ENCODE data around the gene NIM1K. TPM values are rescaled to one million over a fixed set of nuclear protein-coding genes. Genes with fewer than 3 reads are reported as not detected.

Gene NIM1K
- total RNA-seq (under 1 TPM; 0.57 to 0.89 (median 0.64) TPM), polyA plus RNA-seq (0.57 TPM)
- long read RNA-seq, donor 1: 0 reads
- long read RNA-seq, donor 2: 0 reads
- long read RNA-seq, donor 3, partial matches to known transcripts: 0 of 4 reads
- long read RNA-seq, donor 3, other reads (novel, unspliced or antisense): 2 of 4 reads
- long read RNA-seq, donor 4, partial matches to known transcripts: 0 of 1 reads
- long read RNA-seq, donor 4, other reads (novel, unspliced or antisense): 1 of 1 reads

DNA sequence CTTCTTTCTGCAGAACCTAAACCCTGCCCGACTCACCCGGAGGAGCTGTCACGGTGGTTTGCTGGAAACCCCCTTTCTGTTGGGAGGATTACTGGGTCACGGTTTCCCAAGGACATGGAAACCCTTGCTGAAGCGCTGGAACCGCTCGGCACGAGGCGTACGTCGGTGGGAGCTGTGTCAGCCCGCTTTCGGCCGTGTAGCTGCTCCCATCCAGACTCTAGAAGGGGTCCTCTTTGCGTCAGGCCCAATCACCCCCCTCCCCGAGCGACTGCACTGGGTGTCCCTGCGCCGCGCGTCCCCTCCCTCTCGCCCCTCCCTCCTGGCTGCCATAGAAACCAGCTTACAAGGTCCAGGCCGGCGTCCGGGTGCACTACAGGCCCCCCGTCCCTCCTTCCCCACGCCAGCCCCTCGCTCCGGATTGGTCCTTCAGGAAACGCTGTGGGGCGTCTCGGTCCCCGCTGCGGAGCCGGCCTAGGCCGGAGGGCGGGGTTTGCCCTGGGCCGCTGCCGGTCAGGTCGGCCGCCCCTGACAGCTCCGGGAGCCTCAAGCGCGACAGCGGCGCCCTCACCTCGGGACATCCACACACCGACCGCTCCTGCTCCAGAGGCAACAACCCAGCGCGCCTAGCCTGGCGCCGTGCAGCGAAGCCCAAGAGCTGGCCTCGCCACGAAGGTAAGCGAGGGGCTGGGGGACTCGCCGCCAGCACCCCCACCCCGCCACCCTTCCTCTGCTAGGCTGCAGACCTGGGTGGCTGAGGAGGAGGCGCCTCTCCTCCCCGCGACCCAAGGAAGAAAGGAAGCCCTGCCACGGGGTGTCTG is at the start of gene NIM1K:
NIM1K (plus strand) TSS at position 486 of the 818 bp plus-strand sequence. CDS start 53,551 bp downstream, outside the sequence.
- WGBS: under 1% methylated on average over 64 of the region's 64 CpGs
- no peak within 1 kb of the TSS for H3K27ac ChIP-seq (ENCODE audit: low read length)
- no peaks in the 10 kb centered on the region for H3K27me3 ChIP-seq (ENCODE audit: control insufficient read depth, insufficient read depth)
- H3K4me3 ChIP-seq (ENCODE audit: low read length): peak within 1 kb of the TSS; percentile 34
- peak; percentile 82 to 89 (median 87) for DNase-seq
- H3K9me3 ChIP-seq (ENCODE audit: control insufficient read depth, low read length): no peaks in the 10 kb centered on the region
- intact Hi-C loops (cut with DNase I): no loop called here
- ATAC-seq: peak; percentile 95 to 97
- peaks cover 3% of the 10 kb centered on the region for H3K4me1 ChIP-seq (ENCODE audit: control insufficient read depth, insufficient read depth, low read length)

DNA sequence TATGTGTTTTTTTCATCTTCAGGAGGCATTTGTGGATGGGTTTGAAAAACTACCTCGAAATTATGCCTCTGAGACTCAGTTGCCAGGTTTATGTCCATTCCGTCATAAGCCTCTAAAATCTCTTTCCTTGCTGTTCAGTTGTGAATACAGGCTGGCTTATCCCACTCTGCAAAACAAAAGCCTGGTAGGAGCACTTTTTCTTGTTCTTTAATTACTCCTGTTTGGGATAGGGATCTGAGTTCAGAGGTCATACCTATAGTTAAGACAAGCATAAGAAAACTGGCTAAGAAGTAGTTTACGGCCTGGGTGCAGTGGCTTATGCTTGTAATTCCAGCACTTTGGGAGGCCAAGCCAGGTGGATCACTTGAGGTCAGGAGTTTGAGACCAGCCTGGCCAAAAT is 47.0 kb upstream of the NIM1K start:
- H3K27ac ChIP-seq (ENCODE audit: low read length): no peak overlapping the region
- ATAC-seq (no peak), DNase-seq (no peak)
- no peaks in the 10 kb centered on the region for H3K9me3 ChIP-seq (ENCODE audit: control insufficient read depth, low read length)
- H3K4me3 ChIP-seq (ENCODE audit: low read length): no peak overlapping the region
- H3K4me1 ChIP-seq (ENCODE audit: control insufficient read depth, insufficient read depth, low read length): no peaks in the 10 kb centered on the region
- 96% methylated on average over 3 of the region's 3 CpGs for WGBS
- no peaks in the 10 kb centered on the region for H3K27me3 ChIP-seq (ENCODE audit: control insufficient read depth, insufficient read depth)
- intact Hi-C loops (cut with DNase I): no loop called here

DNA sequence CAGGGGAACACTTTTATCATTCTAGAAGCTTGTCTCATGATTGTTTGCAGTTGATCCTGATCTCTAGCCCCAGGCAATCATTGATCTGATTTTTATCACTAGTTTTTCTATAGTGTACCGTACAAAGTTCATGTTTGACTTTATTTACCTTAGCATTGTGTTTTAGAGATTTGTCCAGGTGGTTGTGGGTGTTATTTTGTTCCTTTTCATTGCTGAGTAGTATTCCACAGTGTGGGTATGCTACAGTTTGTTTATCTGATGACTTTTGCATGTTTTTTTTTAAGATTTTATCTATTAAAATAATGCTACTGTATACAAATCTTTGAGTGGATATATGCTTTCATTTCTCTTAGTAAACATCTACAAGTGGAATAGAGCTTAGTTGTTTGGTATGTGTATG is 45.1 kb upstream of the NIM1K start:
- DNase-seq: no peak
- ATAC-seq: no peak
- H3K9me3 ChIP-seq (ENCODE audit: control insufficient read depth, low read length): no peaks in the 10 kb centered on the region
- no peaks in the 10 kb centered on the region for H3K27me3 ChIP-seq (ENCODE audit: control insufficient read depth, insufficient read depth)
- 99% methylated on average over 1 of the region's 1 CpG for WGBS
- no peaks in the 10 kb centered on the region for H3K4me1 ChIP-seq (ENCODE audit: control insufficient read depth, insufficient read depth, low read length)
- intact Hi-C loops (cut with DNase I): no loop called here
- no peak overlapping the region for H3K4me3 ChIP-seq (ENCODE audit: low read length)
- no peak overlapping the region for H3K27ac ChIP-seq (ENCODE audit: low read length)

DNA sequence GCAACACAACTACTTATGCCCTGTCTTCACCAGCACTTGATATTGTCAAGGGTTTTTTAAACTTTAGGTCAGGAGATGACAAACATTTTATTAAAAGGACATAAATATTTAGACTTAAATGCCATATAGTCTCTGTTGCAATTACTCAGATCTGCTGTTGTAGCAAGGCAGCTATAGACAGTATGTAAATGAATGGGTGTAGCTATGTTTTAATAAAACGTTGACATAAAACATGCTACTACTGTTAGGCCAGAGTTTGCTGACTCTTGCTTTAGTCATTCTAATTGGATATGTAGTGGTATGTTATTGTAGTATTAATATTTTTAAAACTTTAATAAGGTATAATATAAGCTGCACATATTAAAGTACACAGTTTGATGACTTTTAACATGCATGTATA is 43.6 kb upstream of the NIM1K start:
- 84% methylated on average over 1 of the region's 1 CpG for WGBS
- intact Hi-C loops (cut with DNase I): no loop called here
- ATAC-seq: no peak

DNA sequence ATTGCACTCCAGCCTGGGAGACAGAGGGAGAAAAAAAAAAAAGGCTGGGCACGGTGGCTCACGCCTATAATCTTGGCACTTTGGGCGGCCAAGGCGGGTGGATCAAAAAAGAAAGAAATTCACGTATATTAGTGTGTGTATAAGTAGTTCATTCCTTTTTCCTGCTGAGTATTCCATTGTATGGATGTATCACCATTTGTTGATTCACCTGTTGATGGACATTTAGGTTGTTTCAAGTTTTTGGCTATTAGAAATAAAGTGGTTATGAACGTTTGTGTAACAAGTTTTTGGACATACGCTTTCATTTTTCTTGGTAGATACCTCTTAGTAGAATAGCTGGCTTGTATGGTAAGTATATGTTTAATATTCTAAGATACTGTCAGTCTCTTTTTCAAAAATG is 42.8 kb upstream of the NIM1K start:
- Histone ChIP-seq H3K27ac (ENCODE audit: low read length) (no peak overlapping the region), H3K9me3 (ENCODE audit: control insufficient read depth, low read length) (no peaks in the 10 kb centered on the region), H3K4me3 (ENCODE audit: low read length) (no peak overlapping the region), H3K27me3 (ENCODE audit: control insufficient read depth, insufficient read depth) (no peaks in the 10 kb centered on the region), H3K4me1 (ENCODE audit: control insufficient read depth, insufficient read depth, low read length) (peaks cover under 1% of the 10 kb centered on the region)
- ATAC-seq (no peak), DNase-seq (no peak)
- intact Hi-C loops (cut with DNase I): no loop called here
- WGBS: 93% methylated on average over 7 of the region's 7 CpGs

More for the DNA sequence above, 43.6 kb upstream of the NIM1K start:
- no peaks in the 10 kb centered on the region for H3K9me3 ChIP-seq (ENCODE audit: control insufficient read depth, low read length)
- H3K27me3 ChIP-seq (ENCODE audit: control insufficient read depth, insufficient read depth): no peaks in the 10 kb centered on the region
- no peak overlapping the region for H3K27ac ChIP-seq (ENCODE audit: low read length)
- H3K4me1 ChIP-seq (ENCODE audit: control insufficient read depth, insufficient read depth, low read length): no peaks in the 10 kb centered on the region
- DNase-seq: no peak
- H3K4me3 ChIP-seq (ENCODE audit: low read length): no peak overlapping the region

DNA sequence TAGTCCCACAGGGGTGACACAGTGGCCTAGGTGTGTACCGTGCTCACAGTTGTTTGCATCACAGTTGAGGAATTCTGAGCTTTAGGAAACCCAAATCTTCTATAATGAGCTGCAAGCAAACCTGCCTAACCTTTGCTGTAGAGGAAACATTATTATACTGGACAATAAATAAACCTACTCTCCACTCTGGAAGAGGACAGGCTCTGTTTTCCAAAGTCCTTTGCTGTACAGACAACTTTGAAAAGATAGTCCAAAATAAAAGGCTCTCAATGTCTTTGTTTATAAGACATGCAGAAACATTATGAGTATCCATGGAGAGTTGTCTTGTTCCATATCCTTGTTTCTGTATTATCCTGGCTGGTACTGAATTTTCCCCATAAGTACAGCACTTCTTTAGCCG is 42.0 kb upstream of the NIM1K start:
- intact Hi-C loops (cut with DNase I): no loop called here
- Histone ChIP-seq H3K4me3 (ENCODE audit: low read length) (no peak overlapping the region), H3K9me3 (ENCODE audit: control insufficient read depth, low read length) (no peaks in the 10 kb centered on the region), H3K4me1 (ENCODE audit: control insufficient read depth, insufficient read depth, low read length) (peaks cover 7% of the 10 kb centered on the region), H3K27me3 (ENCODE audit: control insufficient read depth, insufficient read depth) (no peaks in the 10 kb centered on the region), H3K27ac (ENCODE audit: low read length) (no peak overlapping the region)
- DNase-seq: no peak
- ATAC-seq: no peak
- 90% methylated on average over 2 of the region's 2 CpGs for WGBS

DNA sequence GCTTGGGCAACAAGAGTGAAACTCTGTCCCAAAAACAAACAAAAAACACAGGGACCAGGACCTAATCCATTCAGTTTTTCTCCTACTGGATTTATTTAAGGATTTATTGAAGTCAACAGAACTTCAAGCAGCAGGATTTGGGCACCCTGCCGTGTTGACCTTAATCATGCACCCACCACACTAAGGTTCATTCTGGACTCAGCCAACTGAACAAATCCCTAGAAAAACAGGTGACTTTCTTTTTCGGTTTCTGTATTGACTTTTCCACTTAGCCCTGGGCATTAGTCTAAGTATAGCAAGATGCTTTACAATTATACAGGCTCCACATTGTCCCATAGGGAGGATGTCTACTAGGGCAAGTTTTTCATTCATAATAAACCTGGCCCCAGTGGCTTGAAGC is 41.3 kb upstream of the NIM1K start:
- ATAC-seq: no peak
- no peaks in the 10 kb centered on the region for H3K27me3 ChIP-seq (ENCODE audit: control insufficient read depth, insufficient read depth)
- intact Hi-C loops (cut with DNase I): no loop called here
- H3K4me3 ChIP-seq (ENCODE audit: low read length): no peak overlapping the region
- no peaks in the 10 kb centered on the region for H3K9me3 ChIP-seq (ENCODE audit: control insufficient read depth, low read length)
- no peak for DNase-seq
- peaks cover 7% of the 10 kb centered on the region for H3K4me1 ChIP-seq (ENCODE audit: control insufficient read depth, insufficient read depth, low read length)
- no peak overlapping the region for H3K27ac ChIP-seq (ENCODE audit: low read length)
- 83% methylated on average over 2 of the region's 2 CpGs for WGBS

DNA sequence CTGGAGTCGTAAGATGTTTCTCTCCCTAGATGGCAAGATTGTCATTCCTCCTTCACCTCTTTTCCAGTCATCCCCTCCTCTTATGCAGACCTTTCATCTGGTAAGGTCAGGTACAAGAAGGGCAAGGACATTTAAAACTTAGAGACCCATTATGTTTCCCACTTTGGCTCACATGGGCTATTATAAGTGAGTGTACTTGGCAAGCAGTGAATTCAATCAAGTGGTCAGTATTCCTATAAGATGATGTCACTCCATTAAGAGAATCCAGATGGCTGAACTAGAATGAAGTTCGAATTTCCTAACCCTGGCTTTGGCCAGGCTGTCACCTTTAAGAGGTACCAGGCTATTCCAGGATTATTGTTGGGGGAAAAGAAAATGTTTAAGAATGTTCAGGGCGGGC is 39.1 kb upstream of the NIM1K start:
- intact Hi-C loops (cut with DNase I): no loop called here
- no peak for ATAC-seq

DNA sequence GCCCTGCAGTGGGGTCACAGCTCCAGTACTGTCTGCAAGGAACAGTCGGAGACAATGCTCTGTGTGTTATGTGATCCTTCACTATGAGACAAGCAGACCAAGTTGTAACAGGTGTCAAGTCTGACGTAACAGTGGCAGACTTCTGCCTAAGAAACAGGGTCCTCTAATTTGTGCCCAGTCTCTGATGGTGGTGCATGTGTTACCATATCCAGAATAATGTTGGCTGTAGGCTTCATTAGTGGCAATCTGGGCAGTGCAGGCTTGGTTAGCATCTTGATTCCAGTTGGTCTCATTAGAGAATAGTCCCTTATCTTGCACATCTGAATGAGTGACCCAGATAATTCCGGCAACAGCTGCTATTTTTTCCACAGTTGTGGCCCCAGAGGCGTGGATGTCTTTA is 37.6 kb upstream of the NIM1K start:
- Histone ChIP-seq H3K9me3 (ENCODE audit: control insufficient read depth, low read length) (no peaks in the 10 kb centered on the region), H3K4me3 (ENCODE audit: low read length) (no peak overlapping the region), H3K4me1 (ENCODE audit: control insufficient read depth, insufficient read depth, low read length) (peaks cover 12% of the 10 kb centered on the region), H3K27me3 (ENCODE audit: control insufficient read depth, insufficient read depth) (no peaks in the 10 kb centered on the region), H3K27ac (ENCODE audit: low read length) (no peak overlapping the region)
- 59% methylated on average over 4 of the region's 4 CpGs for WGBS
- peak in 1 of 2 donors; percentile 34 for ATAC-seq
- no peak for DNase-seq
- intact Hi-C loops (cut with DNase I): no loop called here

More for the DNA sequence above, 39.1 kb upstream of the NIM1K start:
- no peak for DNase-seq
- no peaks in the 10 kb centered on the region for H3K27me3 ChIP-seq (ENCODE audit: control insufficient read depth, insufficient read depth)
- H3K27ac ChIP-seq (ENCODE audit: low read length): no peak overlapping the region
- H3K4me1 ChIP-seq (ENCODE audit: control insufficient read depth, insufficient read depth, low read length): peaks cover 12% of the 10 kb centered on the region
- 83% methylated on average over 3 of the region's 3 CpGs for WGBS
- H3K4me3 ChIP-seq (ENCODE audit: low read length): no peak overlapping the region
- H3K9me3 ChIP-seq (ENCODE audit: control insufficient read depth, low read length): no peaks in the 10 kb centered on the region

DNA sequence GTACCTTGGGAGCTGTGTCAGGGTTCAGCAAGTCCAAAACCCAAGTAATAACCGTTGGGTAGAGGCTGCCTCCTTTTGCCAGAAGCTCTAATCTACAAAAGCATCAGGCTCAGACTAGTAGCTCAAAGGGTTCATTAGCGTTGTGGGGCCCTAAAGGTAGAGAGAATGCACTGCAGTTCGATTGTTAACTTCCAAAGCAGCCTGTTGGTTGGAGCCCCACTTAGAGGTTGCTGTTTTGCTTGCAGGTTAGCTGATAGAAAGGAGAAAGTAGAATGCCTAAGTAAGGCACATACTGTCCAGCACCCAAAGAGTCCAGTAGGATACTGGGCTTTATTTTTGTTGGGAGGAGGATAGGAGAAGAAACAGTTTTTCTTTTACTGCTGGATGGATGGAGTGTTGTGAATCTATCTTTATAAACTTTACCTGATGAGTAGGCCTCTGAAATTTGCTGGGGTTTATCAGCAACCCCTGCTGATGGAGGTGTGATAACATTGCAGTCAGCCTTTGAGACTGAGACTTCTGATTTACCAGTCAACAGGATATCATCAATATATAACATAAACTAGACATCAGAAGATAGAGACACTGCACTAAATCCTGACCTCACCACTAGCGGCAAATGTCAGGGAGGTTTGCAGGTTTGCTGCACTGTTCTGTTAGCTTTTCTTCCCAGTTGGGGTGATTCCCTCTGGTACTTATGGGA is 36.5 kb upstream of the NIM1K start:
- DNase-seq: no peak
- H3K27me3 ChIP-seq (ENCODE audit: control insufficient read depth, insufficient read depth): no peaks in the 10 kb centered on the region
- no peaks in the 10 kb centered on the region for H3K9me3 ChIP-seq (ENCODE audit: control insufficient read depth, low read length)
- H3K4me1 ChIP-seq (ENCODE audit: control insufficient read depth, insufficient read depth, low read length): peaks cover 12% of the 10 kb centered on the region
- ATAC-seq: no peak
- 83% methylated on average over 4 of the region's 4 CpGs for WGBS
- H3K27ac ChIP-seq (ENCODE audit: low read length): no peak overlapping the region
- intact Hi-C loops (cut with DNase I): no loop called here
- no peak overlapping the region for H3K4me3 ChIP-seq (ENCODE audit: low read length)

DNA sequence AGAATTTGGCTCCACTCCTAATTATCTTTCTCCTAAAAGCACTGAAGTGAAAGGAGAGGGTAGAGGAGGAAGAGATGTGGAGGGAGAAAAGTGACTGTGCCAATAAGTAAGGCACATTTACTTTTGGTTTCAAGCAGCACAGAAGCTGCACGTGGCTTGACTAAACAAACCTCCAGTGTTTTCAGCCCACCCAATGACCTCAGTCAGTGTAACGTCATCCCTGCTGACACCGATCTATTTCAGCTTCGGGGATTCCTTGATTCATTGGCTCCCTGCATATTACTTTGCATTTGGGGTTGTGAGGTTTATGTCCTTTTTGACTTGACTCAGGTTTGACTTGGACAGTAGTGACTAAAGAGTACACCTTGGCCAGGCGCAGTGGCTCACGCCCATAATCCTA is 35.6 kb upstream of the NIM1K start:
- DNase-seq (no peak), ATAC-seq (peak; percentile 35 to 59)
- intact Hi-C loops (cut with DNase I): no loop called here
- peaks cover 12% of the 10 kb centered on the region for H3K4me1 ChIP-seq (ENCODE audit: control insufficient read depth, insufficient read depth, low read length)
- no peak overlapping the region for H3K4me3 ChIP-seq (ENCODE audit: low read length)
- WGBS: 61% methylated on average over 6 of the region's 6 CpGs
- H3K27ac ChIP-seq (ENCODE audit: low read length): no peak overlapping the region
- H3K27me3 ChIP-seq (ENCODE audit: control insufficient read depth, insufficient read depth): no peaks in the 10 kb centered on the region
- no peaks in the 10 kb centered on the region for H3K9me3 ChIP-seq (ENCODE audit: control insufficient read depth, low read length)

Data from right cardiac atrium (tissue), 5 donors.